SK-N-SH (cell line): ENCODE results near the gene PKD2L2. TPM values are rescaled to one million over a fixed set of nuclear protein-coding genes. Genes with fewer than 3 reads are reported as not detected.

Experiments used
- CTCF ChIA-PET: fragments of 300-600, 350-600 bp; formaldehyde crosslinking; extraction: SDS; loops from one replicate; lab custom pipeline; 2021; lab: Yijun Ruan, JAX
- POLR2A ChIA-PET: fragments of 350-600 bp; sonication (Branson Sonifier 250); formaldehyde crosslinking; extraction: SDS; loops from one replicate; lab custom pipeline; 2020; ENCODE audit warnings: antibody characterized with exemption, inconsistent platforms; lab: Yijun Ruan, JAX
- DNase-seq: peaks from one replicate; pipeline ENCODE4 v3.0.0; 2012
- H2AFZ ChIP-seq: fragments of 200-600 bp; sonication (generic); 2 replicates; pipeline ENCODE4 v1.8.1; 2016; ENCODE audit warnings: antibody characterized with exemption, mild to moderate bottlenecking, low read depth
- H3F3A ChIP-seq: fragments of 200-600 bp; sonication (generic); replicated peaks from 2 replicates; pipeline ENCODE3; 2016; ENCODE audit warnings: antibody characterized with exemption, mild to moderate bottlenecking; ENCODE audit not compliant: insufficient read depth
- H3K27ac ChIP-seq, 2 experiments: fragments of 200-500 bp in 1 of 2; fragments of 200-600 bp in 1 of 2; sonication (Bioruptor generic) in 1 of 2; sonication (generic), shearing (Covaris generic) in 1 of 2; 2 replicates each; pipeline versions ENCODE4 v1.5.1 to v1.6.1; 2014 to 2016; ENCODE audit warnings: low read depth in 2 of 2, inconsistent platforms in 1 of 2, low read length in 1 of 2, mild to moderate bottlenecking in 1 of 2, mixed read lengths in 1 of 2
- H3K27me3 ChIP-seq: fragments of 200-600 bp; sonication (generic), shearing (Covaris generic); 2 replicates; pipeline ENCODE4 v1.6.1; 2016; ENCODE audit warnings: mixed run types; ENCODE audit not compliant: insufficient read depth
- H3K36me3 ChIP-seq, 2 experiments: fragments of 200-500 bp in 1 of 2; fragments of 200-600 bp in 1 of 2; sonication (Bioruptor generic) in 1 of 2; sonication (generic) in 1 of 2; replicated peaks in 1 of 2; 2 replicates each; pipeline versions ENCODE3 to v1.5.1; 2014 to 2016; ENCODE audit warnings: low read length in 1 of 2, mild to moderate bottlenecking in 1 of 2; ENCODE audit not compliant: insufficient read depth in 2 of 2, control insufficient read depth in 1 of 2
- H3K4me1 ChIP-seq, 2 experiments: fragments of 200-500 bp in 1 of 2; fragments of 200-600 bp in 1 of 2; sonication (Bioruptor generic) in 1 of 2; sonication (generic), shearing (Covaris generic) in 1 of 2; 2 replicates each; pipeline versions ENCODE4 v1.5.1 to v1.6.1; 2014 to 2016; ENCODE audit warnings: low read depth in 1 of 2, low read length in 1 of 2, mixed run types in 1 of 2; ENCODE audit not compliant: insufficient read depth in 2 of 2, control insufficient read depth in 1 of 2
- H3K4me2 ChIP-seq: fragments of 200-600 bp; sonication (generic), shearing (Covaris generic); 2 replicates; pipeline ENCODE4 v1.6.1; 2017; ENCODE audit warnings: mixed run types
- H3K4me3 ChIP-seq, 2 experiments: fragments of 200-500 bp in 1 of 2; fragments of 200-600 bp in 1 of 2; sonication (Bioruptor generic) in 1 of 2; sonication (generic), shearing (Covaris generic) in 1 of 2; 2 replicates each; pipeline versions ENCODE4 v1.5.1 to v1.8.1; 2014 to 2016; ENCODE audit warnings: low read depth in 2 of 2, inconsistent platforms in 1 of 2, low read length in 1 of 2, mild to moderate bottlenecking in 1 of 2, mixed read lengths in 1 of 2, moderate library complexity in 1 of 2
- H3K79me2 ChIP-seq: fragments of 200-600 bp; sonication (generic); 2 replicates; pipeline ENCODE4 v1.8.1; 2017; ENCODE audit warnings: mild to moderate bottlenecking; ENCODE audit not compliant: insufficient read depth
- H3K9ac ChIP-seq: fragments of 200-600 bp; sonication (generic); 2 replicates; pipeline ENCODE4 v1.6.1; 2017; ENCODE audit warnings: mixed run types
- H3K9me2 ChIP-seq: fragments of 200-600 bp; sonication (generic); 2 replicates; pipeline ENCODE4 v1.6.1; 2017; ENCODE audit warnings: mixed run types
- H3K9me3 ChIP-seq: fragments of 200-600 bp; sonication (generic); 2 replicates; pipeline ENCODE4 v1.6.1; 2017; ENCODE audit warnings: mixed run types, mild to moderate bottlenecking, moderate library complexity
- H4K20me1 ChIP-seq: fragments of 200-600 bp; sonication (generic); 2 replicates; pipeline ENCODE4 v1.6.1; 2017; ENCODE audit warnings: mild to moderate bottlenecking, mixed run types; ENCODE audit not compliant: insufficient read depth
- CHD2 ChIP-seq: fragments of 150-350 bp; IDR thresholded peaks from 2 replicates; pipeline ENCODE4 v1.6.1; 2018; ENCODE audit warnings: low read length; ENCODE audit not compliant: partially characterized antibody
- CTCF ChIP-seq: fragments of 200-600 bp; sonication (generic); IDR thresholded peaks from 2 replicates; pipeline ENCODE4 v1.6.1; 2017; ENCODE audit warnings: antibody characterized with exemption, mild to moderate bottlenecking, moderate library complexity
- FOSL2 ChIP-seq: IDR thresholded peaks from 2 replicates; pipeline ENCODE4 v1.4.0; 2012; ENCODE audit warnings: low read depth, mild to moderate bottlenecking, moderate library complexity, borderline replicate concordance
- FOXM1 ChIP-seq: IDR thresholded peaks from 2 replicates; pipeline ENCODE4 v1.4.0; 2012; ENCODE audit warnings: low read depth, mild to moderate bottlenecking
- IRF3 ChIP-seq: fragments of 150-350 bp; IDR thresholded peaks from 2 replicates; pipeline ENCODE4 v1.6.1; 2016; ENCODE audit warnings: mild to moderate bottlenecking, low read depth, low read length
- MAX ChIP-seq: IDR thresholded peaks from 2 replicates; pipeline ENCODE4 v1.4.0; 2012; ENCODE audit warnings: low read depth
- MEF2A ChIP-seq: IDR thresholded peaks from 2 replicates; pipeline ENCODE4 v1.4.0; 2012; ENCODE audit warnings: low read depth, borderline replicate concordance
- NFIC ChIP-seq: IDR thresholded peaks from 2 replicates; pipeline ENCODE4 v1.4.0; 2012; ENCODE audit warnings: borderline replicate concordance
- NRF1 ChIP-seq: IDR thresholded peaks from 2 replicates; pipeline ENCODE4 v1.6.1; 2012; ENCODE audit warnings: low read depth, mild to moderate bottlenecking, low read length
- RCOR1 ChIP-seq: fragments of 150-350 bp; IDR thresholded peaks from 2 replicates; pipeline ENCODE4 v1.6.1; 2017; ENCODE audit warnings: antibody characterized with exemption, low read length
- REST ChIP-seq: IDR thresholded peaks from 2 replicates; pipeline ENCODE4 v1.6.1; 2012; ENCODE audit warnings: mild to moderate bottlenecking, low read depth, low read length, moderate library complexity
- RXRA ChIP-seq: IDR thresholded peaks from 2 replicates; pipeline ENCODE4 v1.4.0; 2012; ENCODE audit warnings: low read depth, mild to moderate bottlenecking, borderline replicate concordance
- SIN3A ChIP-seq: IDR thresholded peaks from 2 replicates; pipeline ENCODE4 v1.6.1; 2012; ENCODE audit warnings: low read depth, mild to moderate bottlenecking, low read length, moderate library complexity, borderline replicate concordance
- SMC3 ChIP-seq: IDR thresholded peaks from 2 replicates; pipeline ENCODE4 v1.6.1; 2012; ENCODE audit warnings: low read depth, low read length, improper control_type of control experiment
- TAF1 ChIP-seq: IDR thresholded peaks from 2 replicates; pipeline ENCODE4 v1.6.1; 2012; ENCODE audit warnings: low read depth, mild to moderate bottlenecking, low read length, moderate library complexity, borderline replicate concordance
- YY1 ChIP-seq: IDR thresholded peaks from 2 replicates; pipeline ENCODE4 v1.4.0; 2012; ENCODE audit warnings: low read depth, mild to moderate bottlenecking
- WGBS: methylation state at CpG from one replicate; pipeline ENCODE4 v1.1.6; 2017; ENCODE audit warnings: low lambda C conversion rate; 5-methylcytosine and 5-hydroxymethylcytosine counted together
- polyA plus RNA-seq, 3 experiments: library from polyadenylated mRNA; depleted of rRNA; stranded (reverse); fragments of >200 nt; gene quantifications; 2 replicates each; pipeline ENCODE4 v1.2.3, GENCODE V29; 2012
- TF ChIP-seq, protein P1 (sequence below): fragments of 150-350 bp; IDR thresholded peaks from 2 replicates; pipeline ENCODE4 v1.6.1; 2017; ENCODE audit warnings: antibody characterized with exemption, low read length, low read depth, borderline replicate concordance
- TF ChIP-seq, protein P2 (sequence below): IDR thresholded peaks from 2 replicates; pipeline ENCODE4; 2012

Gene PKD2L2
- polyA plus RNA-seq, 1 of the 3 experiments (the other 2 are of a cell fraction) = 0.26 TPM

DNA sequence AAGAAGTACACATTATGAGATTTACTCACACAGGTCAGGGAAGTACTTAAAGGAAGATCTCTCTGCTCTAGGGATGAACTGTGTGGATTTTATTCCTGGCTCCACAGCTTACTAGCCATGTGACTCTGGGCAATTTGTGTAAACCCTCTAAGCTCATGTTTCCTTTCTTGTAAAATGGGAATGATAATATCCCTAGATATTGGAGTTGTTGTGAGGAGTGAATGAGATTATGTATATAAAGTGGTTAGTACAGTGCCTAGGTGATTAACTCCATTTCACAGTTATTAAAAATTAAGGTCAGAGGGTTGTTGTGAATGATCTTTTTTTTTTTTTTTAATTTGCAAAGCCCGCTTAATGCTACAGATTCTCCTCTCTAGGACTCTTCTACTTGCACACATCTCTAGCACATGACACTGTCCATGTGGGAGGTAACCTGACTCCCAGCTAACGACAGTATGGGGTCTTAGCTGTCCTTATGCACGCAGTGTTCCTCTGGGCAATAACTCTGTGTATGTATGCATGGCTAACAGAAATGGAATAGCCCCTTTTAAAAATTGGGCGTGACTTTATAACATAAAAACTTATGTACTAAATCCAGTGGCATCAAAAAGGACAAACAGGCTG, 45.5 kb upstream of the PKD2L2 start:
- Histone ChIP-seq H3K27ac (no peak overlapping the region), H3K36me3 (no peaks in the 10 kb centered on the region), H2AFZ (no peak overlapping the region), H3K9ac (no peak overlapping the region), H3K9me2 (no peaks in the 10 kb centered on the region), H3K9me3 (no peaks in the 10 kb centered on the region), H3K4me2 (no peak overlapping the region), H3K79me2 (no peaks in the 10 kb centered on the region), H3K4me1 (peaks cover 0 to 2% of the 10 kb centered on the region in 2 experiments; a peak in 1 of 4 replicates)
- no peak for DNase-seq
- WGBS = 66% methylated on average over 4 of the region's 4 CpGs
- no peak for TF ChIP-seq FOSL2
- no peak for TF ChIP-seq TAF1
- no peak for TF ChIP-seq MAX
- TF ChIP-seq FOXM1 = no peak
- no peak for TF ChIP-seq SIN3A
- no peak for TF ChIP-seq MEF2A
- no peak for TF ChIP-seq CTCF
- no peak for TF ChIP-seq RXRA
- TF ChIP-seq, all 33 proteins: peak for 0
- Histone ChIP-seq H3K27me3 (no peaks in the 10 kb centered on the region), H3K4me3 (no peak overlapping the region), H4K20me1 (no peaks in the 10 kb centered on the region), H3F3A (no peaks in the 10 kb centered on the region)
- POLR2A ChIA-PET = no interaction called here
- CTCF ChIA-PET = interaction anchor here (1.3 kb wide), 1 partner anchor 65 kb away, joined by 5 read pairs; no protein-coding TSS in a partner anchor

GRCh38 chr5:137845472-137845871, 43.8 kb upstream of the PKD2L2 start:
- no peak overlapping the region for H3K4me2 ChIP-seq
- no peaks in the 10 kb centered on the region for H4K20me1 ChIP-seq
- ChIA-PET POLR2A (no interaction called here), CTCF (interaction anchor here (0.8 to 1.7 kb wide), 6 partner anchors 8 to 103 kb away, joined by 3 to 5 read pairs (median 4); no protein-coding TSS in a partner anchor)
- H3K27ac ChIP-seq = peak overlapping the region in 1 of 2 experiments; percentile 64; a peak in 1 of 4 replicates
- H2AFZ ChIP-seq = no peak overlapping the region
- 0 out of 4 replicates have a peak, but pooled peaks cover 0 to 2% of the 10 kb centered on the region in 2 experiments for H3K4me1 ChIP-seq
- H3F3A ChIP-seq = no peaks in the 10 kb centered on the region
- no peaks in the 10 kb centered on the region for H3K9me3 ChIP-seq
- DNase-seq = peak; percentile 4
- no peak overlapping the region for H3K9ac ChIP-seq
- H3K27me3 ChIP-seq = no peaks in the 10 kb centered on the region
- H3K9me2 ChIP-seq = no peaks in the 10 kb centered on the region
- no peaks in the 10 kb centered on the region for H3K36me3 ChIP-seq
- H3K4me3 ChIP-seq = no peak overlapping the region
- no peaks in the 10 kb centered on the region for H3K79me2 ChIP-seq
- TF ChIP-seq, protein P1, sequence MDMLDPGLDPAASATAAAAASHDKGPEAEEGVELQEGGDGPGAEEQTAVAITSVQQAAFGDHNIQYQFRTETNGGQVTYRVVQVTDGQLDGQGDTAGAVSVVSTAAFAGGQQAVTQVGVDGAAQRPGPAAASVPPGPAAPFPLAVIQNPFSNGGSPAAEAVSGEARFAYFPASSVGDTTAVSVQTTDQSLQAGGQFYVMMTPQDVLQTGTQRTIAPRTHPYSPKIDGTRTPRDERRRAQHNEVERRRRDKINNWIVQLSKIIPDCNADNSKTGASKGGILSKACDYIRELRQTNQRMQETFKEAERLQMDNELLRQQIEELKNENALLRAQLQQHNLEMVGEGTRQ = no peak
- TF ChIP-seq SIN3A (peak; percentile 45; the same call in 1 of the 2 replicates), RCOR1 (no peak), IRF3 (no peak), NRF1 (no peak), YY1 (no peak), CHD2 (no peak), FOXM1 (no peak), NFIC (peak; percentile 11; the same call in 1 of the 2 replicates), SMC3 (no peak), REST (0 out of 2 replicates have a peak, but pooled peaks have one; percentile 17)
- TF ChIP-seq, protein P2, sequence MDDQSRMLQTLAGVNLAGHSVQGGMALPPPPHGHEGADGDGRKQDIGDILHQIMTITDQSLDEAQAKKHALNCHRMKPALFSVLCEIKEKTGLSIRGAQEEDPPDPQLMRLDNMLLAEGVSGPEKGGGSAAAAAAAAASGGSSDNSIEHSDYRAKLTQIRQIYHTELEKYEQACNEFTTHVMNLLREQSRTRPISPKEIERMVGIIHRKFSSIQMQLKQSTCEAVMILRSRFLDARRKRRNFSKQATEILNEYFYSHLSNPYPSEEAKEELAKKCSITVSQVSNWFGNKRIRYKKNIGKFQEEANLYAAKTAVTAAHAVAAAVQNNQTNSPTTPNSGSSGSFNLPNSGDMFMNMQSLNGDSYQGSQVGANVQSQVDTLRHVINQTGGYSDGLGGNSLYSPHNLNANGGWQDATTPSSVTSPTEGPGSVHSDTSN = peak; percentile 84
